Spinal cord (tissue), 10 donors: Measurements from ENCODE around the gene COX19. TPM values are rescaled to one million over a fixed set of nuclear protein-coding genes. Genes with fewer than 3 reads are reported as not detected.

Source experiments
- DNase-seq, 6 donors: peaks; one replicate each; pipeline versions ENCODE4 v3.0.0 to v3.0.0-alpha.2; 2013 to 2015; ENCODE audit warnings: low spot score in 6 of 6, low read depth in 4 of 6
- H3K27ac ChIP-seq: one replicate; pipeline ENCODE4 v1.5.1; 2013; ENCODE audit warnings: low read depth, low read length, control low read depth
- H3K27me3 ChIP-seq: one replicate; pipeline ENCODE4 v1.6.1; 2013; ENCODE audit warnings: low read length; ENCODE audit not compliant: control insufficient read depth, insufficient read depth
- H3K36me3 ChIP-seq: one replicate; pipeline ENCODE4 v1.6.1; 2013; ENCODE audit warnings: low read length; ENCODE audit not compliant: control insufficient read depth, insufficient read depth
- H3K4me1 ChIP-seq: one replicate; pipeline ENCODE4 v1.6.1; 2013; ENCODE audit warnings: low read length; ENCODE audit not compliant: control insufficient read depth, insufficient read depth
- H3K4me3 ChIP-seq: one replicate; pipeline ENCODE4 v1.5.1; 2013; ENCODE audit warnings: low read depth, low read length, control low read depth
- H3K9me3 ChIP-seq: one replicate; pipeline ENCODE4 v1.6.1; 2013; ENCODE audit warnings: low read length; ENCODE audit not compliant: control insufficient read depth, insufficient read depth
- WGBS: methylation state at CpG from one replicate; pipeline ENCODE4 v1.1.5; 2013; ENCODE audit warnings: missing lambda C conversion rate; ENCODE audit not compliant: insufficient coverage; 5-methylcytosine and 5-hydroxymethylcytosine counted together
- polyA plus RNA-seq, 2 donors: library from polyadenylated mRNA; unstranded; fragments of 120-200 nt; gene quantifications; one replicate each; pipeline ENCODE4 v1.2.1, GENCODE V29; 2013; ENCODE audit not compliant: insufficient read length in 2 of 2
- total RNA-seq, 2 donors: library from RNA; depleted of rRNA in 1 of 2; stranded (reverse); fragments of 120-200 nt in 1 of 2; fragments of >200 nt in 1 of 2; gene quantifications; one replicate each; pipeline versions ENCODE4 v1.2.3 to v1.2.4, GENCODE V29; 2013 to 2014
- donor health status: healthy.

Gene COX19
- total and polyA plus RNA-seq, 4 donors, result 11.7 to 19.6 (median 17.1) TPM

GRCh38 chr7:954330-955238 lies 20.8 kb downstream of the COX19 start, which contains the start of gene ADAP1:
ADAP1 (minus strand) TSS chr7:954680; CDS start chr7:954477, 203 bp downstream.
- DNase-seq, result peak in 3 of 6 donors; percentile 23 to 73 (median 71)
- WGBS, result 7% methylated on average over 109 of the region's 115 CpGs
- Histone ChIP-seq H3K27ac (no peak within 1 kb of the TSS), H3K9me3 (no peaks in the 10 kb centered on the region), H3K36me3 (peaks cover 28% of the 10 kb centered on the region), H3K4me1 (peaks cover 31% of the 10 kb centered on the region), H3K27me3 (peaks cover 4% of the 10 kb centered on the region), H3K4me3 (peak within 1 kb of the TSS; percentile 40)

GRCh38 chr7:953547-954327 lies 21.6 kb downstream of the COX19 start:
- Histone ChIP-seq H3K36me3 (peaks cover 33% of the 10 kb centered on the region), H3K27me3 (peaks cover 4% of the 10 kb centered on the region), H3K27ac (no peak overlapping the region), H3K9me3 (no peaks in the 10 kb centered on the region), H3K4me1 (peaks cover 31% of the 10 kb centered on the region), H3K4me3 (peak overlapping the region; percentile 40)
- 1% methylated on average over 69 of the region's 78 CpGs for WGBS
- peak in 3 of 6 donors; percentile 10 to 69 (median 61) for DNase-seq

GRCh38 chr7:952548-953441 lies 22.6 kb downstream of the COX19 start:
- H3K4me3 ChIP-seq, result peak overlapping the region; percentile 40
- no peaks in the 10 kb centered on the region for H3K9me3 ChIP-seq
- 79% methylated on average over 19 of the region's 20 CpGs for WGBS
- peaks cover 4% of the 10 kb centered on the region for H3K27me3 ChIP-seq
- no peak for DNase-seq
- H3K27ac ChIP-seq, result no peak overlapping the region
- H3K36me3 ChIP-seq, result peaks cover 33% of the 10 kb centered on the region
- peaks cover 24% of the 10 kb centered on the region for H3K4me1 ChIP-seq

- no peak overlapping the region for H3K4me3 ChIP-seq
- peaks cover 34% of the 10 kb centered on the region for H3K36me3 ChIP-seq
- WGBS, result 82% methylated on average over 13 of the region's 21 CpGs
- H3K4me1 ChIP-seq, result peaks cover 20% of the 10 kb centered on the region
- no peak overlapping the region for H3K27ac ChIP-seq
- H3K9me3 ChIP-seq, result no peaks in the 10 kb centered on the region
- DNase-seq, result no peak
- peaks cover 4% of the 10 kb centered on the region for H3K27me3 ChIP-seq
These were observed 23.3 kb downstream of the COX19 start for GRCh38 chr7:951881-952547.

GRCh38 chr7:949021-949934 lies 26.1 kb downstream of the COX19 start:
- Histone ChIP-seq H3K36me3 (peaks cover 55% of the 10 kb centered on the region), H3K4me1 (peaks cover 20% of the 10 kb centered on the region), H3K27ac (no peak overlapping the region), H3K4me3 (no peak overlapping the region), H3K9me3 (no peaks in the 10 kb centered on the region), H3K27me3 (peaks cover 4% of the 10 kb centered on the region)
- no peak for DNase-seq
- 90% methylated on average over 25 of the region's 28 CpGs for WGBS

- WGBS, result 87% methylated on average over 36 of the region's 37 CpGs
- no peak for DNase-seq
- no peak overlapping the region for H3K27ac ChIP-seq
- no peaks in the 10 kb centered on the region for H3K9me3 ChIP-seq
- no peaks in the 10 kb centered on the region for H3K27me3 ChIP-seq
- peaks cover 9% of the 10 kb centered on the region for H3K4me1 ChIP-seq
- H3K36me3 ChIP-seq, result peaks cover 50% of the 10 kb centered on the region
- H3K4me3 ChIP-seq, result no peak overlapping the region
These were observed 27.7 kb downstream of the COX19 start for GRCh38 chr7:947391-948210.

- peaks cover 4% of the 10 kb centered on the region for H3K4me1 ChIP-seq
- no peak for DNase-seq
- no peak overlapping the region for H3K27ac ChIP-seq
- peaks cover 41% of the 10 kb centered on the region for H3K36me3 ChIP-seq
- H3K9me3 ChIP-seq, result no peaks in the 10 kb centered on the region
- no peaks in the 10 kb centered on the region for H3K27me3 ChIP-seq
- 61% methylated on average over 22 of the region's 29 CpGs for WGBS
- no peak overlapping the region for H3K4me3 ChIP-seq
These were observed 28.9 kb downstream of the COX19 start for GRCh38 chr7:946256-946996.
